RPMI8226 (cell line): ENCODE measurements around the gene PLEKHG5.
"Not testable (repeated sequence)": the region's sequence is repeated elsewhere in the genome, so short reads cannot be mapped to it uniquely, and the experiment has no call there.

Experiments
- DNase-seq: peaks from one replicate; pipeline ENCODE4 v3.0.0-alpha.2; 2015

The PLEKHG5 gene

DNA sequence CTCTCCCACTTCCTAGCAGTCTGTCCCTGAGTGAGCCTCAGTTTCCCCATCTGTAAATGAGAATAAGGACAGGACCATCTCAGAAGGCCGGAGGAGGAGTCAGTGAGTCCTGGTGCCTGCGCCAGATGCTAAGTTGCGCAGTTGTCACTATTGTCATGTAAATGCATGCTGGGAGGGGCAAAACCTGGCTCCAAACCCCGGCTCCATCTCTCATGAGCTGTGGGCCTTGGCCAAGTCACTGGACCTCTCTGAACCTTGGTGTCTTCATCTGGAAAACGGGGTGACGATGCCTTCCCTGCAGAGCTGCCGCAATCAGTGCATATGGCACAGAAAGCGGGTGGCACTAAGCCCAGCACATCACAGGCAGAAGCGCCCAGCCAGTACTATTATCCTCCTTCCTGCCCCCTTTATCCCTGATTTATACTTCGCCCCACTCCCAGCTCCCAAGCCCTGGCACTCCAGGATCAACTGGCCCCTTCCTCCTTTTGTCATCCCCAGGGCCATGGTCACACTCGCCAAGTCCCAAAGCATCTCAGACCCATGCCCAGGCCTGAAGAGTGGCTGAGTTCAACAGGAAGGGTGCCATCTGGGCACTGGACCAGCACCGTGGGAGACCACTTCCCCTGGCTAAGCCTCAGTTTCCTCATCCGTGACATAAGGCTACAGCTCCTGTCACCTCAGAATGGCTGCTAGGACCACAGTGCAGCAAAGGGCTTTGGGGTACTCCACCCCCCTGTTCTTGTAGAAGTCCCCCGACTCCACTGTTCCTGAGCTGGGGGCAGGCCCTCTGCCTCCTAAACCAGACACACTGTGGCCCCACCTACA lies 4.3 kb upstream of the PLEKHG5 start:
- DNase-seq, result no peak

DNA sequence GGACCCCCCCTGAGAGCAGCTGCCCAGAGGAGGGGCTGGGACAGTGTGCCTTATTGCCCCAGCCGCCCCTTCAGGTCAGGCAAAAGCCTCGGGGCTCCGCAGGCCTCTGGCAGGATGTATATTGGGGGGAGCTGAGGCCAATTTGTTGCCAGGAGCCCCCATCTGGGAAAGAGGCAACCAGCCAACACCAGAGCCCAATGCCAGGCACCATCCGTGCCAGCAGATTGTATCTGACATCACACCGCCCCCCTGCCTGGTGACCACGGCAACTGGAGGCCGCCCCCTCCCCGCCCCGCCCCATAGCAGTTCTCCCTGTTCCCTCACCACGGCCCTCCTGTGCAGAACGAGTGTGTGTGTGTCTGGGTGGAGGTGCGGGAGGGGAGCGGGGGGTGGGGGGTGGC lies 3.6 kb upstream of the PLEKHG5 start:
- no peak for DNase-seq

DNA sequence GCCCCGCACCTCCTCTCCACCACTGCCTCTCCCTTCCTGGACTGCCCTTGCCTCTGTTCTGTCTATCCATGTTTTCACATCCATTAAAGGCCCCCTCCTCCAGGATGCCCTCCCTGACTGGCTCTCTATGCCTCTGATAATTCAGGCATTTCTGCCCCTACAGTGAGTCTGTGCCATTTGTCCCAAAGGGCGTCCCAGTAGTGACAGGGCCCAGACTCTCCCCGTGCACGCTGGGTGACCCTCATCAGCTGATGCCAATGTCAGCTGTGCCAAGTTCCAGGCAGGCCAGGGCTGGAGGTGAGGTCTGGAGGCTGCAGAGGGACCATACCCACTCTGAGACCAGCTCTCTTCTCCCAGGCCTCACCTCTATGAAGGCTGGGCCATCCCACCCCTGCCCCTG lies 3.2 kb upstream of the PLEKHG5 start:
- DNase-seq, result no peak

DNA sequence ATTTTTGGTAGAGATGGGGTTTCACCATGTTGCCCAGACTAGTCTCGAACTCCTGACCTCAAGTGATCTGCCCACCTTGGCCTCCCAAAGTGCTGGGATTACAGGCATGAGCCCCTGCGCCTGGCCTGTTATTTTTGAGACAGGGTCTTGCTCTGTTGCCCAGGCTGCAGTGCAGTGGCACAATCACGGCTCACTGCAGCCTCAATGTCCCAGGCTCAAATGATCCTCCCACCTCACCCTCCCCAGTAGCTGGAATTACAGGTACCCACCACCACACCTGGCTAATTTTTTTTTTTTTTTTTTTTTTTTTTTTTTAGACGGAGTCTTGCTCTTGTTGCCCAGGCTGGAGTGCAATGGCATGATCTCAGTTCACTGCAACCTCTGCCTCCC lies 2.4 kb upstream of the PLEKHG5 start:
- not testable (repeated sequence) for DNase-seq

DNA sequence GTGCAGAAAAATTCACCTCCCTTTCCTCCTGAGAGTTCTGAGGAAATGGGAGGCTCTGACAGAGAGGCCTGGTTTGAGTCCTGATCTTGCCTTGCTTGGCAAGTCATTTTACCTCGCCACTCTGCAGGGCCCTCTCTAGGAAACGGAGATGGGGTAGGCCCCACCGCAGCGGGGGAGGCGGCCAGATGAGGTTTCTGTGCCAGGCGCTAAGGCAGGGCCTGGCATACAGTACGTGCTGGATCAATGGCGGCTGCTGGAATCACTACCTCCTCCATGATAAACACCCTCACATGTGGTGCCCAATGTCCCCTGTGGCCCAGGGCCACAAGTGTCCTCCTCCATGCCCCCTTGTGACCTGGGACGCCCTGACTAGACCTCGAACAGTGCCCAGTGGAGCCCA lies 499 bp upstream of the PLEKHG5 start:
- DNase-seq, result no peak

DNA sequence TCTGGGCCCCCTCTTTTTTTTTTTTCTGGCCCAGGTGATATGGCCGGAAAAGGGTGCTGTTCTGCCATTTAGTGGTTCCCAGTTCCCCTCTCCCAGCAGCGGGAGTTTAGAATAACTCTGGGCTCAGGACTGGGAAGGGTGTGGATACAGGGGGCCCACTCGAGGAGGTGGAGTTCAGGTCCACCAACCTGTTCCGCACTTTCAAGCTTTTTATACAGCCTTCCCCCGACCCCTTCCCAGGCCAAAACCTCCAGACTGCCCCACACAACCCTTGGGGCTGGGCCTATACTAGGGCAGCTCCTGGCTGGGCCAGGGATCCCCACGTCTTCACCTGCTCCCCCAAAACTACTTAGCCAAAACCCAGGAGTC lies 402 bp downstream of the PLEKHG5 start:
- DNase-seq, result no peak

DNA sequence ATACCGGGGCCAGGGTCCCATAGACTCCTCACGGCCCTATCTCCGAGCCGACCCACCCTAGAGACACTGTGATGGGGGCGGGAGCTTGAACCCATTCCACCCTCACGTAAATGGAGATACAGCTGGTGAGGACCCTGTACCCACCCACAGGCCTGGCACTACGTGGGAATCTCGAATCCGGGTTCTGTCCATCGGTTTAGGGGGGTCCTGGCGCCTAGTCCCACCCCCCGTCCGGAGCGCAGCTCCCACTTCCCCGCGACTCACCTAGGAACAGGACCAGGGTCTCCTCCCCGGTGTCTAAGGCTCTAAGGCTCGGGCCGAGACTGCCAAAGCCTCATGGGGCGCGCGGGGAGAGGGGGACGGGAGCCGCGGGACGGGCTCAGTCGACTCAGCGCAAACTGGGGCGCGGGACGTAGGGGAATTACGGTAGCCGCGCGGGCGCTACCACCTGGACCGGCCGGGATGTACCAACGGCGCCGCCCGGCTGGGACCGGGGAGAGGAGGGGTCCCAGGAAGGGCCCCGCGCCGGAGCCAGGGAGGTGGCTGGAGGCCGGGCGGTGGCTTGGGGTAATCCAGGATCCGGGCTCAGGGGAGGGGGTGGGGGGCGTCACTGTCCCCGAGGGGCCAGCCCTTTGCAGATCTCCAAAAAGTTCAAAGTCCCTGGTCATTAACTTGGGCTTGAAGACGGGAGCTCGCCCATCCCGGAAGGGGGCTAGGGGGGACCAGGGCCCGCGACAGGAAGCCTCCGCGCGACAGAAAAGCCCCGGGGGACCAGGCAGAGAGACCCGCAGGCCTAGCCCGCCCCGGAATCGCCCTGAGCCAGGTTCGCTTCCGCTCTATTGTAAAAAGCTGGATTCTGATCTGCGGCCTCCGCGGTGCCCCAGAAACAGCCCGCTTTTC lies 1.0 kb downstream of the PLEKHG5 start:
- DNase-seq, result peak; percentile 94

DNA sequence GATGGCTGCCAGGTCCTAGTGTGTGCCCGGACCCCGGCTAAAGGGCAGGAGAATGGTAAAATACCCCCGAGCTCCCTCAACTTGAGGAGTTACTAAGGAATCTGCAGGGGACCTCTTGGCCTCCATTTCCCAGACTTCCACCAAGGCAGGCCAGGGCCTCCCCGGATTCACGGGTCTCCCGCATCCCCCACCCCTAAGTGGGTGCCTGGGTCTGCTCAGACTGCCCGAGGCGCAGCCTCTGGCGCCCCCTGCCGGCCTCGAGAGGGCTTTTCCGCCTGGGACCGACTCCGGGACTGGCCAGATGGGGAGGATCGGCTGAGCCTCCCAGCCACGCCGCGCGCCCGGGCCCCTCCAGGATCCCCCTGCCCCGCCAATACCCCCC lies 1.7 kb downstream of the PLEKHG5 start:
- DNase-seq, result peak; percentile 90

DNA sequence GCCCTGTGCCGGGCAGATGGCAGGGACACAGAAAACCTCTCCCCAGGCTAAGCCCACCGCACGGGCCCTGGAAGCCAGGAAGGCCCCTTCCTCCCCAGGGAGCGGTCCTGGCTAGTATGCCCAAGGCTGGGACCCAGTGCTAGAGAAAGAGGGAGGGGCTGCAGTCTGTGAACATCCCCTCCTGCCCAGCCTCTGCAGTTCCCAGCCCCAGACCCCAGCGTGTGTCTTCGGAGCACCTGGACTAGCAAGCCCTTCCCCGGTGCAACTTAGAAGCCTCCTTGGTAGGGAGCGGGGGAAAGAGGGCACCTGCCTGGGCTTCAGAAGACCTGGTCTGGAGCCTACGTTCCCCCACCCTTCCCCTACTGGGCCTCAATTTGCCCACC lies 2.1 kb downstream of the PLEKHG5 start:
- no peak for DNase-seq

DNA sequence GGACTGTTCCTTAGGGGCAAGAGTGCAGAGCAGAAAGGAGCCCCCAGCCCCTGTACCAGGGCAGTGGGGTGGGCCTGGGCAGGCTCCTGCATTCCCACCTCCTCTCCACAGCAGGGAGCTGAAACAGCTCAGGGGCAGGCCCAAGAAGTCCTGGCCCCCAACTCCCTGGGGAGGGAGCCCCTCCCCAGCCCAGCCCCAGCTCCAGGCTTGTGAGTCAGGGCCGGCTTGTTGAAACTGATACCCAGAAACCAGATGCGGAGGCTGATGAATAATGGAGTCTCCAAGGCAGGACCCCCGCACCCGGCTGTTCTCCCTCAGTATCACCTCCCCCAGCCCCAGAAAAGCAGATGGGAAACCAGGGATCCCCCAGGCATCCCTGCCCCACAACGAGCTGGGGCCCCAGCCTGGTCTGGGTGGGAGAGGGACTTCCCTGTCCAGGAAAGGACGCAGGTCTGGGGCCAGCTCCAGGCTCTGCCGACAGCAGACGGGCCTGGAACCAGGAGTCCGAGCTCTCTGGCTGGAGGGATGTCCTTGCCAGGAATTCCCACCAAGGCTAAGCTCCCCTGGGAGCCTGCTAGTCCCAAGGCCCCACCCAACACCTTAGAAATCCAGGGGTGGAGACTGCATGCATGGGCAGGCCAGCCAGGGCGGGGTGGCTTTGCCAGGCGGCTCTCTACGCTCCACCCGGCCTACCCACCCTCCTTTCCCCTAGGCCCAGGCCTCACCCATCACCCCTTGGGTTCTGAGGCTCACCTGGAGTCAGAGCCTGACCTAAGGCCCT lies 2.7 kb downstream of the PLEKHG5 start:
- no peak for DNase-seq

DNA sequence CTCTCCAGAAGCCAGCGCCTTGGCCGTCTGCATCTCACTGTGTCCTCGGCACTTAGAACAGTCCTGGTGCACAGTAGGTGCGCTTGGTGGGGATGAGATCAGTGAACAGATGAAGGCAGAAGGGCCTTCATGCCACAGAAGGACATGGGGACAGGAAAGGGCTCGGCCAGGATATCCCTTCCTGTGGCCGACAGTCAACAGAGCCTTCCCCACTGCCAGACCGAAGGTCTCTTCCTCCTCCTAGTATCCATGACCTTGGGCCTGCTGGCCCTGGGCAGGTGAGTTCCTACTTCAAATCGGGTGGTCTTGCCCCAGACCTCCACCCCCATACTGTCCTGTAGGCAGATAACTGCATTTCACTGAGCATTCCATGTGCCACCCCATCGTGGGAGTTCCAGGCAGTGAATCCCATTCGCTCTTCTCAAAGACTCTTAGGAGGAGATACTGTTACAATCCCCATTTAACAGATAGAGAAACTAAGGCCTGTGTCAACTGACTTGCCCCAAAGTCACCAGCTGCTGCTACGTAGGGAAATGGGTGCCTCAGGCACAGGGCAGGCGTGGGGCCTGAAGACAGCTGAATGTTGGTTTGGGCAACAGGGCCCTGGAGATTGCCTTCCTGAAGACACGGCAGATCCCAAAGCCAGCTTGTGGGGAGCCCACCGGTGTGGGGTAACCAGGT lies 3.5 kb downstream of the PLEKHG5 start:
- no peak for DNase-seq

DNA sequence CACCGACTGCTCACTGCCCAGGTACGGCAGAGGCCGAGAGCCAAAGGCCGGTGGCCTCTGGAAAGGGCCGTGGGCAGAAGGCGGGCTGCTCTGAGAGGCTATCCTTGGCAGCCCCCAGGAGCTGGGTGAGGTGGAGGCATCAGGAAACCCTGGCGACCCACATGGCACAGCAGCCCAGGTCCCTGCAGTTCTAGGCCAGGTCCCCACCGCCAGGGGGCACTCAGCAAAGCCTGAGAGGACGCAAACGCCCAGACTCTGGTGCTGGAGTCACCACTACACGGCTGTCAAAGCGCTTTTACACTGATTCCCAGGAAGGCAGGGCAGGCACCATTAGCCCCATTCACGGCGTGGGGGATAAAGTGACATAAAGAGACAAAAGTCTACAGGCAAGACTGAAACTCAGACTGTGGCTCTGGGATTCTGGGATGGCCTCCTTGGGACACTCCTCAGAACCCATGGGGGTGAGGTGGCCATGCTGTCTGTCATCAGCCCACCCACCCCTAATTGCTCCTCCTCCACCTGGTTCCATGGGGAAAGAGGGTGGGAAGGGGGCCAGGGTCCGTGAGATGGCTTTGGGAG lies 4.9 kb downstream of the PLEKHG5 start:
- DNase-seq, result peak; percentile 94

DNA sequence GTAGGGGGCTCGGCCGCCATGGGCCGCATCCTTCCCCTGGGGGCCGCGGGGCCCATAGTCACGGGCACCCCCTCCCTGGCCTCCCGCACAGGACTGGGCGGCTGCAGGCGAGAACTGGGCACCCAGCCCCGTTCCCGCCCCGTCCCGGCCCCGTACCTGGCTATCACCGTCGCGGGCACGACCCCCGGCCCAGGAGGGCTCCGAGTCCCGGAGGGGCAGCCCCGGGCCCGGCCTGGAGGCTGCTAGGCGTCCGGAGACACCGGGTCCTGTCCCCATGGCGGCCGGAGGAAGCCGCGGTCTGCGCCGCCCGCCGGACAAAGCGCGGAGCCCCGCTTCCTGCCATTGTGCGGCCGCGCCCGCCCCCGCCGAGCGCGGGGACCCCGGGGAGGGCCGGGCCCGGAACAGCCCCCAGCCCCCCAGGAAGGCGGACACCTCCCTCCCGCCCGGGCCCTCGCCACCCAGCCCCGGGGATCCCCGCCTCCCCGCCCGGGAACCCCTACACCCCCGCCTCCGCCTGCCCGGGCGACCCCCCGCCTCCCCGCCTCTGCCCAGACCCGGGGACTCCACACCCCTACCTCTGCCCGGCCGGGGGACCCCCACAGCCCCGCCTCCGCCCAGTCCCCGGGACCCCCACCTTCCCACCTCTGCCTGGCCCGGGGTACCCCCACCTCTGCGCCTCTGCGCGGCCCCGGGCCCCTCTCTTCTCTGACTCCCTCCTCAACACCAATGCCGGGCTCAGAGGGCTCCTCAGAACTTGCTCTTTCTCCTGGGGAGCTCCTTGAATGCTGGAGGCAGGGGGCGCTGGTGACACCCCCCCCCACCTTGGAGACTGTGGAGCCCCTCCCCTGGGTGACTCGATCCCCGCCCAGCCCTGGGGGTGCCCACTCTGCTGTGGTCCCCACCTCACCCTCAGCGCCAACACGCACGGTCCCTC lies 6.0 kb downstream of the PLEKHG5 start:
- DNase-seq, result no peak

DNA sequence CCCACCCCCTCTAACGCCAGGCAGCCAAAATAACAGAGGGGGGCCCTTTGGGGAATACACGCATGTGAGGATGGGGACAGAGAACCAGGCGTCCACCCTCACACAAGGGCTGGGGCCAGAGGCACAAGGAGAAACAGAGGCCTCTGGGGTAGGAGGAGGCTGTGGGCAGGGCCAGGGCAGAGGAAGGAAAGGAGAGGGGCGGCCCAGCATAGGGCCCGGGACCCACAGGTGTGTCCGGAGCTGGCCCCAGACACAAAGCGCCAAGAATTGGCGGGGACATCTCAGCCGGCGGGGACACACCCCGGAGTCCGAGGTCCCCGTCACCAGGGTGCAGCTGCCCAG lies 6.7 kb downstream of the PLEKHG5 start:
- no peak for DNase-seq

DNA sequence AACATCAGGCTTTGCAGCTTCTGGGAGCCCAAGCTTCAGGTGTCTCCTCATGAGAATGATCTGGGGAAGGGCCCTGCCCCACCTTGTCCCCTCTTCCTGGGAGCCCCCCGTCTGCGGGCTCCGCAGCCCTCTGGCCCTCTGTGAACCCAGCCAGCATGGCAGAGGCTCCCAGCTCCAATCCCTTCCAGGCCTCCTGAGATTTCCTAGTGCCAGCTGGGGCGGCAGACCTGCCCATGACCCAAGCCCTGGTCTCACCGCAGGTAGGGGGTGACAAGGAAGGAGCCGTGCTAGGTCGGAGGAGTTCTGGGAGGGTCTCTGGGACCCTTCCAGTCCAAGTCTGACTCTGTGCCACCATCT lies 7.7 kb downstream of the PLEKHG5 start:
- DNase-seq, result no peak

DNA sequence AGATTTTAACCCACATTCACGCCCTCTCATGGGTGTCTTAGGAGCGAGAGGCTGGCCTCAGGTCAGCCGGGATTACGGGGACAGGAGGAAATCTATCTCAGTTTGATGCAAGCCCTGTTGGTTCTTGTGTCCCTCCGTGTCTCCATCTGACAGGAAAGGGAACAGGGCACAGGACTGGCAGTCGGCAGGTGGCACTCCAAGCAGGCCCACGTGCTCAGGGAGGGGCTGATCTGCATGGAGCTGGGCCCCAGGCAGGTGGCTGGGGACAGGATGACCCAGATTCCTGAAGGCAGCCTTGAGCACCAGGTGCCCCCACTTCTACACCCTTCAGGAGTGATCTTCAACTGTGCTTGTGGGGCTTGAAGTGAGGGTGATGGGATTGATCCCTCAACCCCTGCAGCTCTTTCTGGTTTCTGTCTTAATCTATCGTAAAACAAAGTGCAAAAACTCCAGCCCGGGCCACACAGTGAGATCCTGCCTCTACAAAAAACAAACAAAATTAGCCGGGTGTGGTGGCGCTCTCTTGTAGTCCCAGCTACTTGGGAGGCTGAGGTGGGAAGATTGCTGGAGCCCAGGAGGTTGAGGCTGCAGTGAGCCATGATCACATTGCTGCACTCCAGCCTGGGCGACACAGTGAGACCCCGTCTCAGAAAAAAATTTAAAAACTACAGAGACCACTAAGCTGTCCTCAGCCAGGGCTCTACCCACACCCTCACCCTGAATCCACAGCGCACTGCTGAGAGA lies 8.3 kb downstream of the PLEKHG5 start:
- peak; percentile 61 for DNase-seq

DNA sequence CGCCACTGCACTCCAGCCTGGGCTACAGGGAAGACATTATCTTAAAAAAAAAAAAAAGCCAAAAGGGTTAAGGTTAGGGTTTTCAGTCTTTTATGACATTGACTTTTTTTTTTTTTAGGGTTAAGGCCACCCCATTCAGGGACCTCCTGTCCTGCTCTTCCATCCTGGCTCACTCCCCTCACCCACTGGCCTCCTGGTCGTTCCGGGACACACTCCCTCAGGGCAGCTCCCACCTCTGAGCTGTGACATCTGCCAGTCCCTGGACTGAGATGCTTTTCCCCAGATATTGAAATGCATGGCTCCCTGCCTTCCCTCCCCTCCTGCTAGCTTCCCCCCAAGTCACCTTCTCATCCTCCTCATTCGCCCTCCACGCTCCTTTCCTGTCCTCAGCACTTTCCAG lies 9.6 kb downstream of the PLEKHG5 start:
- no peak for DNase-seq

DNA sequence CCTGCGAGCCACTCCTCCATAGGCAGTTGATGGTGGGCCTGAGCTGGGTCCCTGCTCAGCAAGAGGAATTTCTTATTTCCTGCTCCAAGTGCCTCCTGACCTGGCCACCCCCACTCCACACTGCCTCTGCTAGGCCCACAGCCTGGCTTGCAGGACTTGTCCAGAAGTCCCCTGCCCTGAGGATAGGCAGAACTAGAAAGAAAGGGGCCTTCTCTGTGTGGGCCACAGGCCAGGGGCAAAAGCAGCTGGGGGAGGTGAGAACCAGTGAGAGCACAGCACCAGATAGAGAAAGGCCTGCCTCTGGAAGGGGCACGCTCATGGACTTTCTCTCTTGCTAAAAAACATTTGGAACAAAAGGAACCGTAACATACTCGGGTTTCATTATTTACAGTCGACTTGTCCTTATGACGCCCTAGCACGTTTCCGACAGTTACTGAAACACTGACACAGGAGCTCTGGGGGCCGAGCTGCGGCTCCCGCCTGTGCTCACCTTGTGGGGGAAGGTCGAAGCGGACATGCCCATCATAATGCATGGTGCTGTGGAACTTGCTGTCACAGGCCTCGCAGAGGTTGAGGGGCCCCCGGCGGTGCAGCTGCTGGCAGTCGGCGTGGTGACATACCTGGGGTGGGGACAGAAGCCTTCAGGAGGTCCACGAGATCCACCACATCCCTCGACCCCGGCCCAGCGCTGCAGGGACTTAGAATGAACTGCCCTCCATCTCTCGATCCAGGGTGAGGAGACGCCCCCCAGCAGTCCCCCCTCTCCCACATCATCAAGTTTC lies 14.2 kb downstream of the PLEKHG5 start:
- DNase-seq, result no peak

DNA sequence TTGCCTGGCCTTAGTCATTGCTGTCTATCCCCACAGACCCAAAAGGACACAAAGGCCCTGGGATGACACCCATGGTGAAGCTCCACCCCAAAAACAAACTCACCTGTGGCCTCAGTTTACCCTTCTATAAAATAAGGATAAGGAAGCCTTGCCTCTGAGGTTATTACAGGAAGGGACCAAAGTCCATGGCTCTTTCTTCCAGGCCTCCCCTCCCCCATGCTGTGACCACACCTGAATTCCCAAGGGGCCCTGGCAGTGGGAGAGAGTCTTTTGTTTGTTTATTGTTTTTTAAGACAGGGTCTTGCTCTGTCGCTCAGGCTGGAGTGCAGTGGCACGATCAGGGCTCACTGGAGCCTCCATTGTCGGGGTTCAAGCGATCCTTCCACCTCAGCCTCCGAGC lies 15.0 kb downstream of the PLEKHG5 start:
- no peak for DNase-seq
